ENCODE data around the gene SYNE3. TPM values are rescaled to one million over a fixed set of nuclear protein-coding genes. Genes with fewer than 3 reads are reported as not detected.

The SYNE3 gene
- total and polyA plus RNA-seq, 2 of the 8 experiments (the other 6 are each of a cell fraction or from before 2014, with no cell fraction given), result under 0.01 TPM; not detected in 1

DNA sequence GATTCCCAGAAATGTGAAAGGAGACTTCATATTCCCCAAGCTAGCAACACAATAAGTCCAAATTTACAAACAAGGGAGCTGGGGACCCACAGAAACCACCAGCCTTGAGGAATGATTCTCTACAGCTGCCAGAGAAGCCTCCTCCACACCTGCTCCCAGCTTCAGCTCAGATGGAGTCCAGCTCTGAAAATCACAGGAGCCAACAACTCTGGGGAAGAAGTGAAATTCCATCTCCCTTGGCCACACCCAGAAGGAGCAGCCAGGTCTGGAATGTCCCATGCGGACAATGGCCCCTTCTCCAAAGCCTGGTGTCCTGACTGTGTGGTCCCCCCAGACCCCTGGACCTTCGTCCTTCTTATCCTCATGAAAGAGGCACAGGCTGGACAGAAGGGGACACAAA lies 45.4 kb downstream of the SYNE3 start:
- 63% methylated on average over 2 of the region's 2 CpGs; no CpG with 5 or more reads in 1 of the 2 experiments for WGBS, 2 experiments (ENCODE audit: extremely low coverage in 1 of 2, insufficient coverage in 1 of 2, insufficient read length in 1 of 2, insufficient replicate concordance in 2 of 2, low coverage in 1 of 2, low lambda C conversion rate in 2 of 2, missing lambda C conversion rate in 1 of 2)
- H3K27me3 ChIP-seq (replicated peaks in 1 of 4; ENCODE audit: control insufficient read depth in 3 of 4, extremely low read depth in 1 of 4, insufficient read depth in 3 of 4, low read length in 3 of 4), result no peaks in the 10 kb centered on the region
- POLR2A ChIA-PET (ENCODE audit: partially characterized antibody), result no interaction called here
- TF ChIP-seq SIRT6 (IDR thresholded peaks at IDR 0.05; ENCODE audit: low read length) (no peak), CBX5 (IDR thresholded peaks at IDR 0.05; ENCODE audit: low read depth, low read length) (no peak), NANOG (IDR thresholded peaks at IDR 0.05; ENCODE audit: insufficient read depth, low read depth, low read length, poor library complexity, severe bottlenecking) (no peak), CHD2 (IDR thresholded peaks at IDR 0.05; ENCODE audit: low read length) (no peak), YY1 (IDR thresholded peaks at IDR 0.05; ENCODE audit: low read depth, low read length) (no peak), GABPA (IDR thresholded peaks at IDR 0.05; ENCODE audit: borderline replicate concordance, insufficient read depth, low read length) (no peak), RXRA (IDR thresholded peaks at IDR 0.05; ENCODE audit: insufficient read depth, low read depth, low read length) (no peak), CBX8 (IDR thresholded peaks at IDR 0.05; ENCODE audit: borderline replicate concordance, low read depth, low read length) (no peak), CEBPB (IDR thresholded peaks at IDR 0.05; ENCODE audit: low read depth, low read length) (no peak)
- TF ChIP-seq, protein P1, sequence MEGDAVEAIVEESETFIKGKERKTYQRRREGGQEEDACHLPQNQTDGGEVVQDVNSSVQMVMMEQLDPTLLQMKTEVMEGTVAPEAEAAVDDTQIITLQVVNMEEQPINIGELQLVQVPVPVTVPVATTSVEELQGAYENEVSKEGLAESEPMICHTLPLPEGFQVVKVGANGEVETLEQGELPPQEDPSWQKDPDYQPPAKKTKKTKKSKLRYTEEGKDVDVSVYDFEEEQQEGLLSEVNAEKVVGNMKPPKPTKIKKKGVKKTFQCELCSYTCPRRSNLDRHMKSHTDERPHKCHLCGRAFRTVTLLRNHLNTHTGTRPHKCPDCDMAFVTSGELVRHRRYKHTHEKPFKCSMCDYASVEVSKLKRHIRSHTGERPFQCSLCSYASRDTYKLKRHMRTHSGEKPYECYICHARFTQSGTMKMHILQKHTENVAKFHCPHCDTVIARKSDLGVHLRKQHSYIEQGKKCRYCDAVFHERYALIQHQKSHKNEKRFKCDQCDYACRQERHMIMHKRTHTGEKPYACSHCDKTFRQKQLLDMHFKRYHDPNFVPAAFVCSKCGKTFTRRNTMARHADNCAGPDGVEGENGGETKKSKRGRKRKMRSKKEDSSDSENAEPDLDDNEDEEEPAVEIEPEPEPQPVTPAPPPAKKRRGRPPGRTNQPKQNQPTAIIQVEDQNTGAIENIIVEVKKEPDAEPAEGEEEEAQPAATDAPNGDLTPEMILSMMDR (IDR thresholded peaks at IDR 0.05; ENCODE audit: control extremely low read depth in 1 of 3, insufficient read depth in 1 of 3, low read depth in 1 of 3, low read length in 3 of 3), result no peak
- TF ChIP-seq, protein P2, sequence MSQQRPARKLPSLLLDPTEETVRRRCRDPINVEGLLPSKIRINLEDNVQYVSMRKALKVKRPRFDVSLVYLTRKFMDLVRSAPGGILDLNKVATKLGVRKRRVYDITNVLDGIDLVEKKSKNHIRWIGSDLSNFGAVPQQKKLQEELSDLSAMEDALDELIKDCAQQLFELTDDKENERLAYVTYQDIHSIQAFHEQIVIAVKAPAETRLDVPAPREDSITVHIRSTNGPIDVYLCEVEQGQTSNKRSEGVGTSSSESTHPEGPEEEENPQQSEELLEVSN (IDR thresholded peaks at IDR 0.05), result no peak

More for the DNA sequence above, 45.4 kb downstream of the SYNE3 start:
- Histone ChIP-seq H4K91ac (replicated peaks; ENCODE audit: insufficient read length, low read length) (no peak overlapping the region), H3K4me3 (ENCODE audit: extremely low read depth in 1 of 4, insufficient read depth in 2 of 4, low read depth in 3 of 4, low read length in 4 of 4) (no peak overlapping the region), H3K9me3 (ENCODE audit: insufficient read depth in 2 of 2, low read depth in 1 of 2, low read length in 1 of 2) (no peaks in the 10 kb centered on the region), H3K9ac (replicated peaks in 1 of 4; ENCODE audit: extremely low read depth in 1 of 4, low read depth in 3 of 4, low read length in 3 of 4) (no peak overlapping the region), H3K14ac (ENCODE audit: insufficient read length) (no peak overlapping the region), H3K27ac (ENCODE audit: low read depth, low read length) (no peak overlapping the region), H3K36me3 (ENCODE audit: control insufficient read depth in 2 of 4, insufficient read depth in 4 of 4, low read length in 3 of 4) (no peaks in the 10 kb centered on the region), H2BK120ac (replicated peaks; ENCODE audit: low read depth, low read length) (no peak overlapping the region), H2BK12ac (ENCODE audit: low read depth, low read length) (no peak overlapping the region), H3K4me2 (ENCODE audit: insufficient read depth in 1 of 2, low read depth in 2 of 2, low read length in 2 of 2) (no peak overlapping the region), H3K79me1 (ENCODE audit: low read depth, low read length) (no peaks in the 10 kb centered on the region), H2BK5ac (ENCODE audit: low read depth, low read length) (no peak overlapping the region), H4K5ac (ENCODE audit: insufficient read length, low read depth, low read length) (no peak overlapping the region), H3K23ac (ENCODE audit: insufficient read length) (no peak overlapping the region), H2BK20ac (ENCODE audit: low read length) (no peak overlapping the region), H3K23me2 (ENCODE audit: low read depth, low read length) (no peaks in the 10 kb centered on the region), H3K56ac (replicated peaks; ENCODE audit: insufficient read length, low read depth, low read length) (no peak overlapping the region), H3K18ac (ENCODE audit: extremely low read depth, low read length) (no peak overlapping the region), H2AFZ (ENCODE audit: low read length) (no peak overlapping the region), H3K79me2 (ENCODE audit: control insufficient read depth in 1 of 2, insufficient read depth in 2 of 2, low read length in 2 of 2) (no peaks in the 10 kb centered on the region), H4K8ac (ENCODE audit: extremely low read depth, insufficient read depth, low read length) (no peak overlapping the region), H2AK5ac (ENCODE audit: low read depth, low read length) (no peak overlapping the region), H3K4ac (replicated peaks; ENCODE audit: insufficient read length, low read depth, low read length) (no peak overlapping the region), H3K4me1 (replicated peaks in 1 of 4; ENCODE audit: control insufficient read depth in 3 of 4, insufficient read depth in 4 of 4, low read length in 3 of 4) (no peaks in the 10 kb centered on the region), H4K20me1 (replicated peaks in 1 of 2; ENCODE audit: control insufficient read depth in 1 of 2, insufficient read depth in 2 of 2, low read length in 2 of 2) (no peaks in the 10 kb centered on the region), H2BK15ac (ENCODE audit: low read length) (no peak overlapping the region)
- no peak for FAIRE-seq
- CTCF ChIA-PET (ENCODE audit: partially characterized antibody), result interaction anchor here (0.6 to 1.9 kb wide), 3 partner anchors 18 to 109 kb away, joined by 3 to 6 read pairs (median 4); no protein-coding TSS in a partner anchor
- DNase-seq (ENCODE audit: low read depth in 1 of 2, low spot score in 2 of 2), result no peak

Measured in H1 (cell line).